Activated CD4-positive, CD25-positive, alpha-beta regulatory T cell treated with anti-CD3 and anti-CD28 coated beads, Interleukin-2, amount 50 U/mL, for 16 hours (primary cell): ENCODE measurements around the gene NAA10.
"Not testable (repeated sequence)": the region's sequence is repeated elsewhere in the genome, so short reads cannot be mapped to it uniquely, and the experiment has no call there.

Source experiments
- DNase-seq: peaks from one replicate; pipeline ENCODE4 v3.0.0-alpha.2; 2020; ENCODE audit warnings: low read depth, low spot score

NAA10 gene

DNA sequence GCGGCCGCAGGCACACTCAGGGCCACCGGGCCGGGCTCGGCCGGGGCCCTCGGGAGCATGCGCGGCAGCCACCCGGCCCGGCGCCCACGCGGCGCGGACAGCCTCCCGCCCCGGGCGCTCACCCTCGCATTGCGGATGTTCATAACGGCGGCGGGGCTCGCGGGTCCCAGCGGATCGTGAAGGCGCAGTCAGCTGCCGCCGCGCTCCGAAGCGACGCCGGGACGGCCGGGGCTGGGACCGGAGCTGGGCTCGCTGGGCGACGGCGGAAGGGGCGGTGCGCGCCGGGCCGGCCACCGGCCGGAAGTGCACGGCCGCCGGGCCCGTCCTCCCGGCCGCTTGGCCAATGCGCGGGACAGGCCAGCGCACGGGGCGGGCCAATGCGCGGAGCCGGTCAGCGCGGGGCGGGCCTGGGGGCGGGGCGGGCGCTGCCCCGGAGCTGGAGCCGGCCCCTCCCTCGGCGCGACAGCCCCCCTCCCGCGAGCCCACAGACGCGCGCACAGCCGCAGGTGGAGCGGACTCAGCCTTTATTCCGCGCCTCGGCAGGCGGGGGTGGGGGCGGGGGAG, at the start of gene NAA10:
Gene NAA10, minus strand, starts transcription at position 276 of the 564 bp plus-strand sequence. Its CDS starts 133 bp downstream, at position 143.
- no peak for DNase-seq

DNA sequence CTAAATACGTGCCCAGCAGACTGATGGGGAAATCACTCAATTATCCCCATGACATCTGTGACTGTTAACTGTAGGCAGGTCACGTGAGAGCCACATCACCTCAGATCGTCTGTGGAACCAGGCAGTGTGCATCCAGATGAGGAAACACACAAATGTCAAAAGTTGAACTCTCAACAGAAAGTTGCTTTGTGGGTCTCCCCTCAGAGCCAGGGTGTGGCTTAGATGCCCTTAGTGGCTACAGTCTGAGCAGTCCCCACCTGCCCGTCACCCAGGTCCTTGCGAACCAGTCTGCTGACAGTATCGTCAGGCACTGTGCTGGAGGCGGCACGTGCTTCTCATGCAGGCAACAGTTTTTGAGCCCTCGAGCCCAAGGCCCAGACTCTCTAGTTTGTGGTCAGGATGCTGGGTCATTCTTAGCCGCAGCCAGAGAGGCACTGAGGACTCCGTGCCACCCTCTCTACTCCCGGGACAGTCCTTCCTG, 48.5 kb upstream of the NAA10 start:
- DNase-seq: no peak

DNA sequence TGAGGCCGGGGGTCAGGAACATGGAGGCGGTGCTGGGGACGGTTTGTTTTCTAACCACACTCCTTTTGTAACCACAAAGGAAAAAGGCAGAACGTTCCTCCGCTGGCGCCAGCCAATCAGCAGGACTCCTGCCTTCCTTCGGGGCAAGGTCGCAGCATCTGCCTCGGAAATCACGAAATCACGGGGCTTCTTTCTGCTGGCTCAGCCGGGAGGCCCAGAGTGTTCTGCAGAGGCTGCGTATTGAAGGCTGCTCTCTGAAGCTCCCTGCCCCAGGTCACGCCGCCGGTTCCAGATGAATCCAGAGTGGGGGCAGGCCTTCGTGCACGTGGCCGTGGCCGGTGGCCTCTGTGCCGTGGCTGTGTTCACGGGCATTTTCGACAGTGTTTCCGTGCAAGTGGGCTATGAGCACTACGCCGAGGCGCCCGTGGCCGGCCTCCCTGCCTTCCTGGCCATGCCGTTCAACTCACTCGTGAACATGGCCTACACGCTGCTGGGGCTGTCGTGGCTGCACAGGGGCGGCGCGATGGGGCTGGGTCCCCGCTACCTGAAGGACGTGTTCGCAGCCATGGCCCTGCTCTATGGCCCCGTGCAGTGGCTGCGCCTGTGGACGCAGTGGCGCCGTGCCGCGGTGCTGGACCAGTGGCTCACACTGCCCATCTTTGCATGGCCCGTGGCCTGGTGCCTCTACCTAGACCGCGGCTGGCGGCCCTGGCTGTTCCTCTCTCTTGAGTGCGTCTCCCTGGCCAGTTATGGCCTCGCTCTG, 47.1 kb upstream of the NAA10 start:
- DNase-seq: no peak

DNA sequence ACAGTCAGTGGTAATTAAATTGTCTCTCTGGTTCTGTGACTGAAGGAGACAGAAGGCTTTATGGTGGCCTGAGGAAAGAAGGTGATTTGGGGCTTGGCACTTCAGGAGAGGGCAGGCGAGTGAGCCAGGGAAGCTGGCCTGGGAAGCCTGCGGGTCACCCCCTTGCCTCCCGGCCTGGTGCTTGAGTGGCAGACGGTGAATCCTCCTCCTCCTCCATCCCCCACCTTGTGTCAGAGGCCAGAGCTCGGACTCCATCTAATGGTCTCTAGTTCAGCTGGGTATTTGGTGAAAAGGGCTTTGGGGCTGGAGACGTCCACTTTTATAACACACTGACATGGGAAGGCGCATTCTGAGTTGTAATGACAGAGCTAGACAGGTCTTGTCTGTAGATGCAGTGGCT, 46.4 kb upstream of the NAA10 start:
- DNase-seq: no peak

DNA sequence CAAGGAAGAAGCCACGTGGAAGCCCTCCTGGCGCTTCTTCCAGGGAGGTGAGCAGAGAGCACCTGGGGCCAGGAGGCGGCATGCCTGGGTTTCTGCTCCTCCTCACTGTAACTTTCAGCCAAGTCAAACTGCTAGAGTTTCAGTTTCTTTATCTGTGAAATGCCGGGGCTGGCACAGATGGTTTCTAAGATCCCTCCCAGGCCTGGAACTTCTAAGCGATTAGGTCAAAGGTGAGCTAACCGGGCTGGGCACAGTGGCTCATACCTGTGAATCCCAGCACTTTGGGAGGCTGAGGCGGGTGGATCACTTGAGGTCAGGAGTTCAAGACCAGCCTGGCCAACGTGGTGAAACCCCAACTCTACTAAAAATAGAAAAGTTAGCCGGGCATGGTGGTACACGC, 45.6 kb upstream of the NAA10 start:
- not testable (repeated sequence) for DNase-seq

DNA sequence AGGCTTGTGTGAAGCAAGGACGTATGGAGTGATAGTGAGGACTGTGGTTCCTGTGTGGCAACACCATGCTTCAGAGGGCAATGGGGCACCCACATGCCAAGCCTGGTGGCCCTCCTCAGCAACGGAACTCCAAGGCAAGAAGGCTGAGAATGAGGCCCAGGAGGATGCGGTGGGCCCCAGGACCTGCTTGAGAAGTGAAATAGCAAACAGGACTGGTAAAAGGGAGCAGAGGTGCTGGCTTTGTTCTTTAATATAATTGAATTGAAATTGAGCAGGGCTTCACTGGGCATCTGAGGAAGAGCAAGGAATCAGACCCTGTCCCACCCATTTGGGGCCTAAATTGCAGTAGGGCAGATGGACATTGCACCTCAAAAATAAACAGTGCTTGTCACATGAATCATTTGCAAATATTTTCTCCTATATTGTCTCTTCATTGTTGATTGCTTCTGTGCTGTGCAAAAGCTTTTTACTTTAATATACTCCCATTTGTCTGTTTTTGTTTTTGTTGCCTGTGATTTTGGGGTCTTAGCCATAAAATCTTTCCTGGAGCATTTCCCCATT, 40.0 kb upstream of the NAA10 start:
- no peak for DNase-seq

DNA sequence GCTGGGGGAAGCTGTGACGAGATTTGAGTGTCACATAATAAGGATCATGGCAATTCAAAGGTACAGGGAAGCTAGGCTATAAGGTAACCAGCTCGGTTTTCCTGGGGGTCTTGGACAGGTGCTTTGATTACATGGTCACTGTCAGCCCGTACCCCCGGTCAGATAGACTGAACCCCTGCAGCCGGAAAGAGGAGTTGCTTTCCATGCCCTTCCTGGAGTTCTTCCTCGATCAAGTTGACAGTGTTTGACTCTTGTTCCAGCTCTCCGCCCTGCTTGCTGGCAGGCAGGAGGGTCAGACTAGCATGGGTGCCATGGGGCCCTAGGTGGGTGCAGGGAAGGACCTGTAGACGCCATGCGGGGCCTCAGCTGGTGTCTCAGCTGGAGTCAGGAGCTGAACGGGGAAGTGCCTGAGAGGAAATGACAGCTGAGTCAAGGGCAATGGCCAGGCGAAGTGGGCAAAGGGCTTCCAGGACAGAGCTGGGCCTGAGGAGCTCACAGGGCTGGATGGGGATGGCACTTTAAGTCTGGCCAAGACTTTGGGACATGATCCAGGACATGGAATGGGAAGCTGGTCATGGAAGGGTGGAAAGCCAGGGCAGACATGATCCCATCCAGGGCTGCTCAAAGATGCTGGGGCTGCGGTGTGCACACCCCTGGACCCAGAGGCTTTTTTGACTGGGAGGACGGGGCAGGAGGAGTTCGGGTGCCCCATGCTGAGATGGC, 39.3 kb upstream of the NAA10 start:
- DNase-seq: no peak

DNA sequence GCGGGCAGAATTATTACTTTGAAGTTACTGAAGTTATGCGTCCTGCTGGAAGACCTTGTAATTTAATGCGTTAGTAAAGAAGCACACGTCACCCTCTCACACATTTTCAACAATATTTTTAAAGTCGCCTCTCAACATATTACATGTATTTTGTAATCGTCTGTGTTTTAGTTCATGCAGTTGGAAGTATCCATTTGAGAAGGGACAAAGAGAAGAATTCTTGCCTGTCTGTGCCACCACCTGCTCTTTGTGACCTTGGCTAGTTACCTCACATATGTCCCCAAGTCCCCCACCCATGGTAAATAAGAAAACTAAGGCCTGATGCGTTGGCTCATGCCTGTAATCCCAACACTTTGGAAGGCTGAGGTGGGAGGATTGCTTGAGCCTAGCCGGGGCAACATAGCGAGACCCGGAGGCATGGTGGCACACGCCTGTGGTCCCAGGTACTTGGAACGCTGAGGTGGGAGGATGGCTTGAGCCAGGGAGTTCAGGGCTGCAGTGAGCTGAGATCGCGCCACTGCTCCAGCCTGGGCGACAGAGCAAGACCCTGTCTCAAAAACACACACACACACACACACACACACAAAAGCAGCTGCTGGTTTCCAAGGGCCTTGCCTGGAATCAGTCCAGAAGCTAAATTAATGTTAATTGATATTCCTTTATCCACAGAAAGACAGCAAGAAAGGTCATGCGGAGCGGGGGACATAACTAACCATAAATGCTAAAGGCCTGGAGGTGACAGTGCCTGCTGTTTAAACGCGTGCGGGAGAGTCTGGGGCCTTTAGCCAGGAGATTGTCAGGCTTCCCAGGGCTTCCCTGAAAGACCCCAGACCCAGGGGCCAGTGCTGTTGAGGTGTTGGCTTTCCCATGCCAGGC, 38.5 kb upstream of the NAA10 start:
- no peak for DNase-seq

DNA sequence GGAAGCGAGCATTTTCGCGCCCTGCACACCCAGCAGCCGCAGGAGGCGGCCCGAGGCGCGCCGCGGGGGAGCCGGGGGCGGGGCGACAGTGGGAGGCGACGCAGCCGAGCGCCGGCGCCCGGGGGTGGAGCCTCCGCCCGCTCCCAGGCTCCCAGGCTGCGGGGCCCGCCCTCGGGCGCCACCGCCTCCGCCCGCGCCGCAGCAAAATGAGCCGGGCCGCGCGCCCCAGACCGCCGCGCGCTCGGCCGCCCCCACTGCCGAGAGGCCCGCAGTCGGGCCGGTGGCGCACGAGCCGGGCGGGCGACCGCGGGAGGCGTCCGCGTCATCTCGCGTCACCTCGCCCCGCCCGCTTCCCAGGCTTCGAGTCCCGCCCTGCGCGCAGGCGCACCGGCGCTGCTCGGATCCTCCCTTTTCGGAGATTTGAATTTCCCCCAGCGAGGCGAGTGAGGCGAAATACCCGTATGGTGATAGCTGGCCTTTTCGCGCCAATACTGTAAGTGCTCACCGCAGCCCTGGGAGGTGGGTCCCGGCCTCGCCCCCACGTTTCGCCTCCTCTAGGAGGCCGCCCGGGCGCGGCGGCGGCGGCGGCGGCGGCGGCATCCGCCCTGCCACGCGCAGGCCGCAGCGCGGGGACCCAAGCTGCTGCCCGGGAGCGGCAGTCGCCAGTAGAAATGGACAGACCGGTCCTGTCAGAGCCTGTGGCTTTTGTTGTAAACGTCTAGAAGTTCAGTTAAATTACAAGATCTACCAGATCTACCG, 37.7 kb upstream of the NAA10 start, which contains the start of gene TMEM187:
Gene TMEM187, plus strand, starts transcription at position 387 of the 759 bp plus-strand sequence. CDS start 9,309 bp downstream, outside the sequence.
- DNase-seq: peak; percentile 72

DNA sequence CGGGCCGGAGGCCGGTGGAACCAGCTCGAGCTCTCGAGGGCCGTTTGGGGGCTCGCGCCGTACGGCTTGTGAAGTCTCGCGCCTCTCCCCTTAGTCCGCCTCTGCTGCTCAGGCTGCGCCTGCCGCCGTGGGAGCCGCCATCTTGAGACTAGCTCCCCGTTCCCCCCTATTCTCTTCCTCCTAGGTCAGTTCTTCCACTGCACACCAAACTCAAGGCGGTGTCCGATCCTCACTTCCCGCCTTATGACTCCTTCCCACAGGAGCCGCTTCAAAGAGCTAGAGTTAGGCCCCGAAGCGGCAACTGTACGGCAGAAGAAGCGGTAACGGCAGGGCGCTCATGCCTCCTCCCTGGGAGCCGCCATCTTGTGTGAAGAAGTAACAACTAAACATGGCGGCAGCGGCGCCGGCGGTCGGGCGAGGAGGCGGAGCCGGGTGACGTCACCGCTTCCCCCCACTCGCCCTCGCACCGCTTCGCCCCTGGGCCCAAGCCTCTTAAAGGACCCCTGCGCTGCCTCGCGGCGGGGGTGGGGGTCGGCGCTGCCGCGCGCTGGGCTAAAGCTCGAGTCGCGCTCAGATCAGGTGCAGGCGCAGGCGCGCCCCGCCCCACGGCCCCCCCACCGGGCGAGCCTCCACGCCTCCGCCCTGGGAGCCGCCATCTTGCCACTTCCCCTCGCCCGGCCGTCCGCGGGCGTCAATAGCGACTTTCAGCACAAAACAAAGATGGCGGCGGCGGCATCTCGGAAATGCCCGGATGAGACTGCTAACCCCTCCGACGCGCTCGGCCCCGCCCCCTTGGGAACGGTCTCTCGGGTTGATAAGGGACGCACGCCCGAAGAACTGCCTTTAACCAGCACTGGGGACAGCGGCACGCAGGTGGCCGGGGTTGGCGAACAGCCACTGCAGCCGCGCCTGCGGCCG, 36.9 kb upstream of the NAA10 start, which contains the start of gene HCFC1:
Gene HCFC1, minus strand, starts transcription at position 369 of the 918 bp plus-strand sequence. CDS start 978 bp downstream, outside the sequence.
- peak; percentile 79 for DNase-seq

DNA sequence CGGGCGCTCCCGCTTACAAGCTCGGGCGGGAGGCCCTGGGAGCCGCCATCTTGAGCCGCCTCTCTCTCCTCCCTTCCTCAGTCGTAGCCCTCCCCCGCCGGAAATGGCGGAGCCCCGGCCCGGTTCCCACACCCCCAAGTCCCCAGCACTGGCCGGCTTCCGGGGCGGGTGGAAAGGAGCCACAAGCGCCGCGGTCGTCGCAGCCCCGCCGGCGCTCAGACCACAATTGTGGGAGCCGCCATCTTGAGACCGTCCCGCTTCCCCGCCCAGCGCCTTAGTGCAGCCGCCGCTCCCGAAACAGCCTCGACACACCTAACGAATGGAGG, 36.2 kb upstream of the NAA10 start:
- peak; percentile 74 for DNase-seq

DNA sequence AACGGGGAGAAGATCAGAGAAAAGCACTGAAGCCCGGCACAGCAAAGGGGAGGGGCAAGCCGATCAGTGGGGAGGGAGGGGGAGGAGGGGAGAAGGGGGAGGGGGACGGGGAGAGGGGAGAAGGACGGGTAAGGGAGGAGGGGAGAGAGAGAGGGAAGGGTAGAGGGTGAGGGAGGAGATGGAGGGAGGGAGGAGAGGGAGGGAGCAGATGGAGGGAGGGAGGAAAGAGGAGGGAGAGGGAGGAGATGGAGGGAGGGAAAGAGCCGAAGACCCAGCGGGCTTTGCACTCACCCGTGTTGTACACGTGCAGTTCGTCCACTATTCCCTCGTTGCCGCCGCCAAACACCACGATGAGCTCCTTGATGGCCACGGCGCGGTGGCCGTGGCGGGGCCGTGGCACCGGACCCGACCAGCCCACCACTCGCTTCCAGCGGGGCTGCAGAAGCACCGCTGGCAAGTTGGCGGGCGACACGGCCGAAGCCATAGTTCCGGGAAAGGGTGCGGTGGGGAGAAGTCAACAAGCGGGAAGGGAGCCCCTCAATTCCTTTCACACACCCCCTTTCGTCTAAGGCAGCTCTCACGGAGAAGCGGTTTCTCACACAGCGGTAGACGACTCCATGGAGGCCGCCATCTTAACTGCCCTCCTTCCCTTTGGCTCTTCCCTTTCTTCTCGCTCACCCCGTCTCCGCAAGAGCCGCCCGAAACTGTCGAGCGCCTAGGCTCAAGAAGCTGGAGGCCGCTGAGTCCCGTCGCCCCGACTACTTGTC, 35.7 kb upstream of the NAA10 start:
- no peak for DNase-seq

DNA sequence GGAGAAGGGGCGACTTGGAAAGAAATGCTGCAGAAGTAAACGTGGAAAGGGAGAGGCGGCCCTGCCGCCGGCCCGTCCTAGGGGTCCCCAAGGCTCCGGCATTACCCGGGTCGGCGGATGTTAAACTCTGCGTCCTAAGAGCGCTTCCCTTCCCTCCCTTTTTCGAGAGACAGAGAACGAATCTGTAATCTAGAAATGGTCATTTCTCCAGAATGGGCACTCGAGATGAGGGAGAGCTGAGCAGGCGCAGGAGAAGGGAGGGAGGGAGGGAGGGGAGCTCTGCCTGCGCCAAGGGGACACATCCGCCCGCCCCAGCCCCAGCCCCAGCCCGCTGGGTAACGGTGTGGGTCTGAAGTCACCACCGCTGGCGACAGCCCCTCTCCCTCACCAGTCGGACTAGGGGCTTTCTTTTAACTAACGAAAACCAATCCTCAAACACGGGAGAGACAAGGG, 35.1 kb upstream of the NAA10 start:
- DNase-seq: no peak

DNA sequence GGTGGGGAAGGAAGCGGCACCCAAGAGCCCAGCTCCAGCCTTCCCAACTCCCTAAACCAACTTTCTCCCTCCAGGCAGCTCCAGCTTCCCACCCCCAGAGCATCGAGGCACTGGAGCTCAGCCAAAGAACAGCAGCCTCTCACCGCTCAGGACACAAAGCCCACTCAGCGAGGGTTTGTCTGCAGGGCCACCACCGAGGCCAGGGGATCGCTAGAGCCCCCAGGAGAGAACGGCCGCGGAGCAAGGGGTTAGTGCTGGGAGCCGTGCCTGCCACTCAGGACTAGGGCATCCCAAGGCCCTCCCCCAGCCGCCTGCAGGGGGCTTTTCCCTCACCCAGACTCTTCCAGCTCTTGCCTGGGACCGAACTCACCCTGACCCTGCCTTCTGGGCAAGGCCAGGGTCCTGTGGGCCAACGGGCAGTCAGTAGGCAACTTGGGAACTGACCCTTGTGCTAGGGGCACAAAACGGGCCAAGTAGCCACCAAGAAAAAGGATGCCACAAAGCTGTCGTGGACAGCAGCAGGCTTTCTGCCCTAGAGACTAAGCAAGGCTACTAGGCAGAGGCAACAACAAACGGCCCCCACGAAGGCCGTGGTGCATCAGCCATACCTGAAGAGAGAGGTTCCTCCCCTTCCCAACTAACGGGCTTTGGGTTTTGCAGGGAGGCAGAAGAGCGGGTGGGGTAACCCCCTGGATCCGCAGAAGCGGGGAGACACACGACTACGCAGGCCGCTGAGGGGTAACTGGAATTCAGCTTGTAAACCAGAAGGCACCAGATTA, 34.5 kb upstream of the NAA10 start:
- DNase-seq: no peak

DNA sequence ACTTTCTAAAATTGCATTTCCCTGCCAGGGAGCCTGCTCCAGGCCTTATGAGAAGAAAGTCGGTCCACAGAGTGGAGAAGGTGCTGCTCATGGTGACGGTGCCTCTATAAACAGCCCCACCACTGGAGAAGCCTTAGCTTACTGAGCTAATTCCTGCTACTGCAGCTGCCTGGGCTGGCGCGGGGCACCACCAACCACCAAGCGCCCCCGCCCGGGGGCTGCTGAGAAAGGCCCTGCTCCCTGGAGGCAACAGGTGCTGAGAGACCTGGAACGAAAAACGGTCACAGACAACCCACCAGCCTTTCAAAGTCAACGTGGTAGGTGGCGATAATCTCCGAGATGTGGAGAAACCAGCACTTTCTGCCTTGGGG, 33.9 kb upstream of the NAA10 start:
- DNase-seq: no peak

DNA sequence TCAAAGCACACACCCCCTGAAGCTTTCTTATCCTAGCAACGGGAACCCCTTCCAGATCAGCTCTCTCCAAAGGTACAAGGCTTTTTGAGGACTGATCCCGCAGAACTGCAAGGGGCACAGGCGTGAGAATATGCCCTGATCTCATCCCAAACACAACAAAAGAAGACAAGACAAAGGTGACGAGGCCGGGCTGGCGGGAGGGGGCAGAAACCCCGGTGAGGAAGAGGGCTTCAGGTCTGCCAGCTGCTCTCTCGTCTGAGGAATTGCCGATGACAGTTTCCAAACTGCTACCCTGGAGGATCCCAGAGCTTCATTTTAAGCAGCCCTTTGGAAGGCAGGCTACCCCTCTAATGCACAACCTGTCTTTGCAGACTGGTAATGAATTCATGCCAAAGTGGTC, 33.4 kb upstream of the NAA10 start:
- no peak for DNase-seq

DNA sequence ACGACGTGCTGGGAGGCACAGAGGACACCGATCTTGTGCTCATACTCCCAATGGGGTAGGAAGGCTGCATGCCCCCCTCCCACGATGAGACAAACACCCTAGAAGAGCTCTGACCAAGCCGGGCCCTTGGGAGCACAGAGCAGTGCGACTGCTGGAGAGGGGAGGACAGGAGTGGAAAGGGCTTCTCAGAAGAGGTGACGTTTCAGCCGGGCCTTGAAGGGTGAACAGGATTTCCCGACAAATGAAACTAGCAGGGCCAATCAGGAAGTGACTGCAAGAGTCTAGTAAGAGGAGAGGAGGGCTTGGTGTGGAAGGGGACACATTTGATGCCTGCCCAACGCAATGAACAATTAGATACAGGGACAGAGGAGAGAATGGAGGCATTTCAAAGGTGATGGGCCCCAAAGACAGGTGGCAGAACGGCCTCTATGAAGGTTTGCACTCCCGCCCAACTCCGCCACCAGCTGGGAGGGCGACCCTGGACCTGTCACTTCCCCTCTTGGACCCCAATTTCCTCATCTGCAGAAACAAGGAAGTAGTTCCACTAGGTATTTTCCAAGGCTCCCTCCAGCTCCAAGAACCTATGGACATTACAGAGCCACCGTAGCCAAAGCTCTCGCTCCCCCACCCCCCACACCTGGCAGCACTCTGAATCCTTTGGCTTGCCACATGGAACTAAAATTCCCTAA, 32.8 kb upstream of the NAA10 start:
- no peak for DNase-seq
